Measurements from ENCODE around the gene EEIG2. TPM values are rescaled to one million over a fixed set of nuclear protein-coding genes. Genes with fewer than 3 reads are reported as not detected.

Gene EEIG2
- total and polyA plus RNA-seq, 4 donors: 3.7 to 24.6 (median 9.7) TPM

- 85 to 90% methylated on average over 4 of the region's 4 CpGs for WGBS, 2 donors
- H3K9me3 ChIP-seq (ENCODE audit: control insufficient read depth in 4 of 4, insufficient read depth in 3 of 4, low read length in 3 of 4): no peaks in the 10 kb centered on the region
- DNase-seq (no peak), ATAC-seq (ENCODE audit: insufficient read depth, low FRiP score) (no peak)
- no peaks in the 10 kb centered on the region for H3K36me3 ChIP-seq (ENCODE audit: control insufficient read depth in 4 of 4, insufficient read depth in 4 of 4, low read length in 4 of 4)
- H3K27me3 ChIP-seq (ENCODE audit: control insufficient read depth in 3 of 3, insufficient read depth in 3 of 3, low read length in 2 of 3): no peaks in the 10 kb centered on the region
- no peak overlapping the region for H3K4me3 ChIP-seq
- no peak overlapping the region for H3K27ac ChIP-seq (ENCODE audit: low read depth in 1 of 2, low read length in 1 of 2)
- no peaks in the 10 kb centered on the region for H3K4me1 ChIP-seq (ENCODE audit: control insufficient read depth in 5 of 5, insufficient read depth in 5 of 5, low read length in 5 of 5)
- no peak for TF ChIP-seq CTCF (IDR thresholded peaks at IDR 0.05; ENCODE audit: control extremely low read depth, extremely low read depth)
- no peak overlapping the region for H3K9ac ChIP-seq (ENCODE audit: insufficient read depth in 1 of 2, low read length in 2 of 2)
These were observed 6.0 kb upstream of the EEIG2 start for GRCh38 chr1:108553905-108554304.

- peaks cover 0 to 4% (median 0%) of the 10 kb centered on the region in 5 donors for H3K4me1 ChIP-seq (ENCODE audit: control insufficient read depth in 5 of 5, insufficient read depth in 5 of 5, low read length in 5 of 5)
- H3K27ac ChIP-seq (ENCODE audit: low read depth in 1 of 2, low read length in 1 of 2): no peak overlapping the region
- ATAC-seq (ENCODE audit: insufficient read depth, low FRiP score) (no peak), DNase-seq (no peak)
- H3K36me3 ChIP-seq (ENCODE audit: control insufficient read depth in 4 of 4, insufficient read depth in 4 of 4, low read length in 4 of 4): no peaks in the 10 kb centered on the region
- WGBS, 2 donors: 60 to 71% methylated on average over 4 of the region's 4 CpGs
- H3K4me3 ChIP-seq: no peak overlapping the region
- no peak for TF ChIP-seq CTCF (IDR thresholded peaks at IDR 0.05; ENCODE audit: control extremely low read depth, extremely low read depth)
- H3K9ac ChIP-seq (ENCODE audit: insufficient read depth in 1 of 2, low read length in 2 of 2): no peak overlapping the region
- no peaks in the 10 kb centered on the region for H3K9me3 ChIP-seq (ENCODE audit: control insufficient read depth in 4 of 4, insufficient read depth in 3 of 4, low read length in 3 of 4)
- H3K27me3 ChIP-seq (ENCODE audit: control insufficient read depth in 3 of 3, insufficient read depth in 3 of 3, low read length in 2 of 3): no peaks in the 10 kb centered on the region
These were observed 5.0 kb upstream of the EEIG2 start for GRCh38 chr1:108554682-108555427.

- TF ChIP-seq CTCF (IDR thresholded peaks at IDR 0.05; ENCODE audit: control extremely low read depth, extremely low read depth): no peak
- no peak overlapping the region for H3K9ac ChIP-seq (ENCODE audit: insufficient read depth in 1 of 2, low read length in 2 of 2)
- H3K27me3 ChIP-seq (ENCODE audit: control insufficient read depth in 3 of 3, insufficient read depth in 3 of 3, low read length in 2 of 3): no peaks in the 10 kb centered on the region
- H3K27ac ChIP-seq (ENCODE audit: low read depth in 1 of 2, low read length in 1 of 2): no peak overlapping the region
- ATAC-seq (ENCODE audit: insufficient read depth, low FRiP score) (no peak), DNase-seq (no peak)
- H3K4me1 ChIP-seq (ENCODE audit: control insufficient read depth in 5 of 5, insufficient read depth in 5 of 5, low read length in 5 of 5): peaks cover 0 to 10% (median 0%) of the 10 kb centered on the region in 5 donors
- no peak overlapping the region for H3K4me3 ChIP-seq
- H3K36me3 ChIP-seq (ENCODE audit: control insufficient read depth in 4 of 4, insufficient read depth in 4 of 4, low read length in 4 of 4): no peaks in the 10 kb centered on the region
- no peaks in the 10 kb centered on the region for H3K9me3 ChIP-seq (ENCODE audit: control insufficient read depth in 4 of 4, insufficient read depth in 3 of 4, low read length in 3 of 4)
These were observed 3.8 kb upstream of the EEIG2 start for GRCh38 chr1:108556066-108556465.

- DNase-seq (no peak), ATAC-seq (ENCODE audit: insufficient read depth, low FRiP score) (no peak)
- no peak overlapping the region for H3K27ac ChIP-seq (ENCODE audit: low read depth in 1 of 2, low read length in 1 of 2)
- H3K9me3 ChIP-seq (ENCODE audit: control insufficient read depth in 4 of 4, insufficient read depth in 3 of 4, low read length in 3 of 4): no peaks in the 10 kb centered on the region
- peaks cover 0 to 14% (median 2%) of the 10 kb centered on the region in 5 donors for H3K4me1 ChIP-seq (ENCODE audit: control insufficient read depth in 5 of 5, insufficient read depth in 5 of 5, low read length in 5 of 5)
- H3K4me3 ChIP-seq: no peak overlapping the region
- no peaks in the 10 kb centered on the region for H3K36me3 ChIP-seq (ENCODE audit: control insufficient read depth in 4 of 4, insufficient read depth in 4 of 4, low read length in 4 of 4)
- 52 to 71% methylated on average over 4 of the region's 4 CpGs for WGBS, 2 donors
- H3K27me3 ChIP-seq (ENCODE audit: control insufficient read depth in 3 of 3, insufficient read depth in 3 of 3, low read length in 2 of 3): no peaks in the 10 kb centered on the region
- TF ChIP-seq CTCF (IDR thresholded peaks at IDR 0.05; ENCODE audit: control extremely low read depth, extremely low read depth): no peak
- H3K9ac ChIP-seq (ENCODE audit: insufficient read depth in 1 of 2, low read length in 2 of 2): no peak overlapping the region
These were observed 3.4 kb upstream of the EEIG2 start for GRCh38 chr1:108556499-108556898.
